HL-60/S4 (cell line): ENCODE data around the gene PTPN14.

Source experiments
- in situ Hi-C: fragments of 300-500 bp; cut with MboI; formaldehyde crosslinking; loops from 2 replicates; pipeline ENCODE4 v1.14.3; 2022; ENCODE audit warnings: low sequenced_read_pairs

The PTPN14 gene

DNA sequence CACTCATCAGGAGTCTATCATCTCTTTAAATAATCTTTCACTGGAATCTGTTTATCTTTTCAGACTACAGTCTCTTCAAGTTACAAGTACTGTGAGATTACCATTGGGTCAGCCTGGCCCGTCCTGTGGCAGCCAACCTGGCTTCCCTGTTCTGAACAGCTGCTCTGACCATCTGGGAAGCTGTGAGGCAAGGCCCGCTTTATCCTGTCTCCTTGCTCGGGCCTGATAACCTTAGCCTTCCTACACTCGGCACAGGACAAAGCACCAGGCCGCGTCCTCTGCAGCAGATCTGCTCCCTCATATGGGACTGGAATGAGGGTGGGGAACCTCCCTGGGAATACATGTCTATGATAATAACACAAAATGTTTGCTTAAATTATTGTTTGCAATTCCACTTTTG lies 113.3 kb downstream of the PTPN14 start:
- in situ Hi-C loops = no loop called here

DNA sequence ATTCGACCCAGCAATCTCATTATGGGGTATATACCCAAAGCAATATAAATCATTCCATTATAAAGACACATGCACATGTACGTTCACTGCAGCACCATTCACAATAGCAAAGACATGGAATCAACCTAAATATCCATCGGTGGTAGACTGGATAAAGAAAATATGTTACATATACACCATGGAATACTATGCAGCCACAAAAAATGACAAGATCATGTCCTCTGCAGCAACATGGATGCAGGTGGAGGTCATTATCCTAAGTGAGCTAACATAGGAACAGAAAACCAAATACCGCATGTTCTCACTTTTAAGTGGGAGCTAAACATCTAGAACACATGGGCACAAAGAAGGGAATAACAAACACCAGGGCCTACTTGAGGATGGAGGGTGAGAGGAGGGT lies 115.5 kb downstream of the PTPN14 start:
- in situ Hi-C loops = no loop called here

DNA sequence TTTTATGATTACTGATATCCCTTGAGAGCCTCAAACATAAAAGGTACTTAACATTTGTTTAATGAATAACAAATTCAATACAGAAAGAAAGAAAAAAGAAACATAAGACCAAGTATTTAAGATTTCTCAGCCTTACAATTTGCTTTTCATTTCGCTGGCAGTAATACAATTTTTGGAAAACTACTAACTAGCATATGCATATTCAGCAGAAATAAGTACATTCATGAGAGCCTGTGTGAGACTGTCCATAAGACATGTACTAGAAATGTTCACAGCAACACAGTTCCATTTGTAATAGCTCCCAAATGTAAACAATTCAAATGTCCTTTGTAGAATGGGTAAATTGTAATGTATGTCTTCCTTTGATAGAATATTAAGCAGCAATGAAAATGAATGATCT lies 119.2 kb downstream of the PTPN14 start:
- in situ Hi-C loops = no loop called here

DNA sequence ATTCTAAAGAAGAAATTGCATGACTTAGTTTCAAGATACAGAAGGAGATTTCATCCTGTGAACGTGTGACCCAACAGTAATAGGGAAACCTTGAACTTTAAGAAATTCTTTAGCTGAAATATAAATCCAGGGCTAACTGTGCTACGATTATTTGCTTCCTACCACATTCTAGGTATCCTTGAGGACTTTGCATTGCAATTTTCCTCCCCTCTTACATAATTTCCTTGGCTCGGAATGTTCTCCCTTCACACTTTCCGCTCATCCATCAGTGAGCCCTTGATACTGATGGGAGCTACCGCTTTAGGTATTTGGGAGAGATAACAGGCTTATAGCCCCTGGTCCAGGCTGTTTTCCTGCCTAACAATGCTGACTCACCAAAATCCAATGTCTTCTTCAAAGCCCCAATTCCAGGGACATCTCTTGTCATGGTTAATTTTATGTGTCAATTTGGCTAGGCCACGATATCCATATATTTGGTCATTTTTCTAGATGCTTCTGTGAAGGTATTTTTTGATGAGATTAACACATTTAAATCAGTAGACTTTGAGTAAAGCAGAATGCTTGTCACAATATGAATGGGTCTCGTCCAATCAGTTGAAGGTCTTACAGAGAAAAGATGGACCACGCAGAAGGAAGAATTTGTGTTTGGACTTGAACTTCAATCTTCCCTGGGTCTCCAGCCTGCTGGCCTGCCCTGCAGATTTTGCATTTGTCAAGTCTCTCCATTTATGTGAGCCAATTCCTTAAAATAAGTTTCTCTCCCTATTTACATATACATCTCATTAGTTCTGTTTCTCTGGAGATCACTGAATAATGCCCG lies 121.2 kb downstream of the PTPN14 start:
- in situ Hi-C loops = no loop called here

DNA sequence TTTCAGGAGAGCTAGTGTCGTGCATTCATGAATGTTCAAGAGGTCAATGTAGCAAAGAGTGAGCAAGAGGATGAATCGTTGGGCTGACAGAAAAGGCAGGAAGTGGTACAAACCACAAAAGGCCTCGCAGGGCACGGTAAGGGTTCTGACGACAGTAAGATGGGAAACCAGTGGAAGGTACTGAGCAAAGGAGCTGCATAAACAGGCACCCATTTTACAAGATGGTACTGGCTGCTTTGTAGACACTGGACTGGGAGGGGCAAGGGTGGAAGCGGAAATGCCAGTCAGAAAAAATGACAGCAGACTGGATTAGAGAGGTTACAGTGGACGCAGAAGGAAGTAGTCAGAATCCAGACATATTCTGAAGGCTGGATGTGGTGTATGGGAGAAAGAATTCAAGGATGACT lies 123.5 kb downstream of the PTPN14 start:
- in situ Hi-C loops = no loop called here

DNA sequence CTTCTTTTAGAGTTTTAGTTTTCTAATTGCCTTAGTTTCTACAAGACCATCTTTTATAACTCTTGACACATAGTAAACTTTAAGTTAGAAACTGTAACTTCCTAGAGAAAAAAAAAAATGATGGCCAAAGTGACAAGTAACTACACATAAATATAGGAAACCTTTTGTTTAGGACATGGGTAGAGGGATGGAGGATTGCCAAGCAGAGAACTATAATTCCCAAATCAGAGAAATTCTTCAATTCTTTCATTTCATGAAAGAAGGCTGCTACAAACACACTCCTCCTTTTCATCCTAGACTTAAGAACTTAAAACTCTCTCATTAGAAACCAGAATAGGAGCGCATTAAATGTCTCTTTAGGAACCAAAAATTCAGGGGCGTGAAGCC lies 125.0 kb downstream of the PTPN14 start:
- in situ Hi-C loops = no loop called here

DNA sequence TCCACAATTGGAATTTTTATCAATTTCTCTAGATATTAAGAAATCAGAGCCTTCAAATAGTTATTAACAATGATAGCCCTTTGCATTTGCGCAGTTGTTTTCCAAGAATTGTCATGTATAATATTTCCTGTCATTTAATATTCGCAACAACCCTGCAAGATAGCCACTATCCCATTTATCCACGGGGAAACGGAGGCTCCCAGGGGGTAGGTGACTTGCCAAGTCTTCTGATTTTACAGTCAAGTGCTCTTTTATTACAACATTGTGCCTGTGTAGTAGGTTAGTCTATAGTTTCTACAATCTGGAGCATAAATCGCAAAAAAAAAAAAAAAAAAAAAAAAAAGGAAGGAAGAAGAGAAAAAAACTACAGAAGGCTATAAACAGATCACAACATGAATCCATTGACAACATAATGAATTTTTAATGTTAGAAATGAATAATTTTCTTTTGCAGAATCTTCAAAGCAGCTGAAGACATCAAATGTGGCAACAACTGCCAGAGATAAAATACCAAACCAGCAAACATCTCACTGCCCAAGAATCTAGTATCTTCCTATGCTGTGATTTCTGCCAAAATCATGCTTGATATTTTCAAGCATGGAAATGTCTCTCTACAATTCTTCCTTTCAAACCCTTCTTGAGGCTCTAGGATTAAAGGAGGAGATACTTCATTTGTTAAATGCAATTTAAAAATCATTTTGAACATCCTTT lies 125.5 kb downstream of the PTPN14 start:
- in situ Hi-C loops = no loop called here

DNA sequence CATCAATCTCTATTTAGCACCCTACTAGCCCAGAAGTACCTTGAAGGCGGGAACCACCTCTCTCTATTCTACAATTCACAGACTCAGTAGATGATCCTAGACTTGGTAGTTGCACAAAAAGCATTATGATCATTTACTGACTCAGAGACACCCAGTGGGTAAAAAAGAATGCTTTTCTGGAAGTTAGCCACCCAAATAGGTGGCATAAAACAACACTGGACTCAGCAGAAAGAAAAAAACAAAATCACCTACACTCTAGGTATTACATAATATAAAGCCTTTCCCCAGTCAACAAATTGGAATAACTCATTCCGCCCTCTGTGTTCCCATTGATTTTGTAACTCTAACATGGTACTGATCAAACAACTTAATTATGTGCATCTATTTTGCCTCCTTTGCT lies 126.3 kb downstream of the PTPN14 start:
- in situ Hi-C loops = no loop called here

DNA sequence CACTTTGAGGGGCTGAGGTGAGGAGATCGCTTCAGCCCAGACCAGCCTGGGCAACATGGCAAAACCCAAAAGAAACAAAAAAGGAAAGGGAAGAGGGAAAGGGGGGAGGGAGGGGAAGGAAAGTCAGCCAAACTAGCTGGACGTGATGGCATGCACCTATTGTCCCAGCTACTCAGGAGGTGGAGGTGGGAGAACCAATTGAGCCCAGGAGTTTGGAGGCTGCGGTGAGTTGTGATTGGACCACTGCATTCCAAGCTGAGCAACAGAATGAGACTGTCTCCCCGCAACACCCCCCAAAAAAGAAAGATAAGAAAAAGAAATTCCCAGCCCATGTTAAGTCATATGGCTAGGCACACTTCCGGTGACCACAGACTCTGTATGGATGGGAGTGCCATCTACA lies 128.4 kb downstream of the PTPN14 start:
- in situ Hi-C loops = no loop called here

DNA sequence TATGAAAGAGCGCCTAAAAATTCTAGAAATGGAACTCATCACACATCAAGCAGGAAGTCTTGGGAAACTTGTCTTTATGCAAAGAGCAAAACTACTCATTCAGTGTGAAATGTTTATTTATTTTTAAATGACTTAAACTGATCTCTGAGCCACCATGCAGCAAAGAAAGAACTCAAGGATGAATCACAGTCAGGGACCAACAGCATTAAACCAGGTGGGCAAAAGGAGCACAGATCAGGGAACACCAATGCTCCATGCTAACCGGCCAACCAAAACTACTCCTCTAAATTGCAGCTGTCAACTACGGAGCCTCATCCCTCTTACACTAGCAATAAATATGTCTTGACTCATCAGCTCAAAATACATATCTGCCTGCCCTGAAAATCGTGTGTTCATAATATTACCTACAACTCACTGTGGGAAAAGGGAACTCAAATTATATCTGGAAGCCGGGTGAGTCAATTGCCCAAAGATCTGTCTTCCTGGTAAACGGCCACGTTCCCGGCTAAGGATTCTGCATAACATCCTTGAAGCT lies 129.2 kb downstream of the PTPN14 start:
- in situ Hi-C loops = no loop called here

DNA sequence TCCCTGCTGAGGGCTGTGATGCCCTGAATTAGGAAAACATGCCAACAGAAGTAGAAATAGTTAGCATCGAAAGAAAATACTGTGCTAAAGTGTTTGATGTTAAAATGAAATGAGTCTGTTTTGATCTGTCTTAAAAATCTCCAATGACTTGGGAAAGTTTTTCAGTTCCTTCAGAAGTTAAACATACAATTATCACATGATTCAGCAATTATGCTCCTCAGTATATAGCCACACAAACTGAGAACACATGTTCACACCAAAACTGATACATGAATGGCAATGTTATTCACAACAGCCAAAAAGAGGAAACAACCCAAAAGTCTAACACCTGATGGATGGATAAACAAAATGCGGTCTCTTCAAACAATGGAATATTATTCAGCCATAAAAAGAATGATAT lies 130.6 kb downstream of the PTPN14 start:
- in situ Hi-C loops = no loop called here

DNA sequence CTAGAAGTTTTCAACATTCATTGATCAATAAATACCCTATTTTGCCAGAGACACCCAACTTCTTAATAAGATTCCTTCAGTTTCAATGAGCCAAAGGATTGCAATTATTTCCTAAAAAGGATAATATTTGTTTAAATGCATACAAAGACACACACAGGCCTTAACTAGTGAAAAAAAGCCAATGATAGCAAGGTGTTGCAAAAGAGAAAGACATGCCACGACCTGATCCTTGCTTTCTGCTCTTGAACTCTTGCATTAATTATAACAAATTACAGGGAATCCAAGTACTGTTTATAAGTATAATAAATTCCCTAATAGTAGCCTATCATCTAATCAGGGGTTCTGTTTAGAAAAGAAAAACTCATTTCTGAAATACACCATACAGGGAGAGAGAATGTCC lies 131.1 kb downstream of the PTPN14 start:
- in situ Hi-C loops = no loop called here

DNA sequence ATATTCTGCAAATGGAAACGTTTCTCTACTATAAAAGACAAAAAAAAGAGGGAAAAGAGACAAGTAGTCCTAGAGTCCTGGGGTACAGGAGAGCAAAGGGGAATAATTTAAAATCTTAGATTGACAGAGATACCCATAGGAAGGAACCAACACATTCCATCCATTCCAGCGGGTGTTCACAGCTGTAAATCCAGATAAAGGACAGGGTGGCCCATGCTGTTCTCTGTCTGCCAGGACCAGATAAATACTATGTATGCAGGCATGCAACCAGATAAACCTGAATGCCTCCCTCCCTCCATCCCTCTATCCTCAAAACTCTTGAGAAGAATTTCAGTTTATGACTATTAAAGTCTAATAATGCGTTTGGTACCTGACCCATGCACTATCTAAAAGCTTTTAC lies 131.8 kb downstream of the PTPN14 start:
- in situ Hi-C loops = no loop called here

DNA sequence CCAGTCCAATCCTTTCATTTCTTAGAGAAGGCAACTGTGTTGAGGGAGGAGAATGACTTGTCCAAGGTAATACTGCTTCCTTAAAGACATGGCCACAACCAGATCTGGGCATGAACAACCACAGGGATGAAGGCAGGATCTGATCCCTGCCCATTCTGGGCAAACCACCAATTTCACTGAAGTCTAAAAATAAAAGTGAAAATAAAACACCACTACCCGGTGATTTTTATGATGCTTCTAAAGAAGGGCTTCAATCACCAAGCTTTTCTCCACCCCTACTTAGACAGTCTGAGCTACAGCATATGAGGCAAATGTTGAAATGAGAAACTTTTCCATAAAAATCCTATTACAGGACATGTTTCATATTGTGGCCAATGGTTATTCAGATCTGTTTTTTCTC lies 133.0 kb downstream of the PTPN14 start:
- in situ Hi-C loops = no loop called here

DNA sequence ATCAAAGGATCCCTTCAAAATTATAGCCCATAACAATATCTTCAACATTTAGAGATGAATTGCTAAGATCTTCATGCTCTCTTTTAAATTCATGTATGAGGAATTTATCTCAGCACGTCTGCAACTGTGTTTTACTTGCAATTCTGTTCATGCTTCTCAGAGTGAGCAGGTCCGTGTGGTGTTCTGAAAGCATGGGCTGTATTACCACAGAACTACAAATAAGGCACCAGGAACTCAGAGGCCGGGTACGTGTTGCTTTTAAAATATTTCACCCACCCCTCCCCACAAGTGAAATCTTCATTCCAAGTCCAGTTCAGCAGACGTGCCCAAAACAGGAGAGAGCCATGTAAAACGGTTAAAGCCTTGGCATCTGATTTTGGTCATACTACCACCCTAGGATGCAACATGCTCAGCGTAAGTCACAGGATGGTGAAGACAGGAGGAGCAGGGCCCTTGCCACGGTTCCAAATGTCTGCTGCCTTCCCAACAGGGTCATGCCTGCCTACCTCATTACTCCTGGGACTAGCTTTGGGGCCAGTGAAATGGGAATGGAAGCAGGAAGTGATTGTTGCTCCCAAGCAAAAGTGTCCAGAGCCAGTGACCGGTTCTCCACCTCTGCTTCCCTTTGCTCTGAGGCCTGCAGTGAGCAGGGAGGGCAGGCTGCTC lies 133.7 kb downstream of the PTPN14 start:
- in situ Hi-C loops = no loop called here

DNA sequence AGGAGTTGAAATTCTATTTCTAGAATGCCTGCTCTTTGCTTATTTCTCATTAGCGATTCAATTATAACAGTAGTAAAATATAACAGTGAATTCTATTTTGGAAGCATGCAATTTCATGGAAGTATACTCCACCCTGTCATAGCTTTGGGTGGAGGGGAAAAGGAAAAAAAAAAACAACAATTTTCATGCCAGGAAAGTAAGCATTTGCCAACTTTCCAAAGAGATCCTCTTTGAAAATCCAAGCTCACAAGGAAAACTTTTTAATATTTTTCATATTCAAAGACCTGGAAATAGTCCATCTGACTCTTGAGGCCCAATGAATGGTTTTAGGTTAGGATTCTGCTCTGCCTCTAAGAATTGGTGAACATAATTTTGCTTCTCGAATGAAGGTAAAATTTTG lies 134.5 kb downstream of the PTPN14 start:
- in situ Hi-C loops = no loop called here

DNA sequence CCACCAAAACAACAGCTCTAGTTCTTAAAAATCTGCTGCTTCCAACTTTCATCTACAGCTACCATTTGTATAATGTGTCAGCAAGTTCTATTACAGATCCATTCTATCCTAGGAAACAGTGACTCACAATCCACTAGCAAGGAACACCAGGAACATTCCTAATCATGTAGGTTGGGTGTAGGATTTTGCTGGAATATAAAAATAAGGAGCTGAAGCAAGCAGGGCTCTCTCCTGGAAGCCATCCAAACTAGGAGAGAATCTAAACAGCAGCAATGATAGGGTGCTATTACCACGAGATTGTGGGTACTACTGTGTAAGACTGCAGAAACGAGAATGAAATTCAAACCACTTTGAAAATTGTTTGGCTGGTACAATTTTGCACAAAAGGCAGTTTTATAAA lies 135.0 kb downstream of the PTPN14 start:
- in situ Hi-C loops = no loop called here

DNA sequence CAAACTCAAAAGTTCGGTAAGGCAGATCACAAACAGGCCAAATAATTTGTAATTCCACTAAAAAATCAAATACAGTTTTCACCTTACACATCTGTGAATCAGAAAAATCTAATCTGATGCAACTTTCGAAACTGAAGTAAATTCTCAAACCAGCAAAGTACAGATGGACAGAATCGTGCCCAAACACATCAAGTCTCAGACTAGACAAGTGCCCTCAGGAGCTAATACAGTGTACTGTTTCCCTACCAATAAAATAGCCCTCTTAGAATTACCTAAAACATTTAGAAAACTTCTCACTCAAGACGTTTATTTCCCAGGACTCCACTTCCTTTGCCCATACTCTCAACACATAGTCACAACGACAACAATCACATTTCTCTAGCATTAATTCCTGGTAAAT lies 136.3 kb downstream of the PTPN14 start:
- in situ Hi-C loops = no loop called here

DNA sequence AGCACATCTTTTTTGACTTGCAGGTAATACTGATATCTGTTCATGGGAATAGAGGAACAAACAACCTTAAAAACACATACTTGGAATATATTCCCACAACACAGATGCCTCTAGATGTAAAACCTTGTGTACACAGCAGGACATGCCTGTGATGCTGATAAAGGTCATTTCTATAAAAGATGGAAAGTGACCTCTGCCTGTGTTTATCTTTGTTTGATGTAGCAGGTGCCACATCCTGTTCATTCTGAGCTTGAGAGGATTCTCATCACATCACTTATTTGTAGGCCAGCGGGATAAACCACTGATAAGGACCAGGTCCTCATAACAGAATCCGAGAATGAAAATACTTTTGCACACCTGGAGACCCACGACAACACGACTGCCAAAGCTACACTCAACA lies 136.7 kb downstream of the PTPN14 start:
- in situ Hi-C loops = no loop called here

DNA sequence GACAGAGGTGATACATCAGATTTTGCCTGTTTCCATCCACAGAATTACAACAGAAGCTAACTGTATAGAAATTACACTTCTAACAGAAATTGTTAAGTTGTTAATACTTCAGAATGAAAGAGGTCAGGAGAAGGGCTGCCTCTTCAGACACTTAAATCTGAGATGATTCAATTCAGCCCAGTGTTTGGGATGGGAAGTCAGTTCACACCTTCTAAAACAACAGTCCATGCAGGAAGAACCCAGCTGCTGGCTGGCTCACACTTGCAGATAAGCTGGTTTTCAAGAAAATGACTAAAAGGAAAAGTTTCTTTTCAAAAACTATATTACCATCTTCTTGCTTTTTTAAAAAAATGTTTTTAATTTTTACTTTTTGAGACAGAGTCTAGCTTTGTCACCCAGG lies 138.1 kb downstream of the PTPN14 start:
- in situ Hi-C loops = no loop called here

DNA sequence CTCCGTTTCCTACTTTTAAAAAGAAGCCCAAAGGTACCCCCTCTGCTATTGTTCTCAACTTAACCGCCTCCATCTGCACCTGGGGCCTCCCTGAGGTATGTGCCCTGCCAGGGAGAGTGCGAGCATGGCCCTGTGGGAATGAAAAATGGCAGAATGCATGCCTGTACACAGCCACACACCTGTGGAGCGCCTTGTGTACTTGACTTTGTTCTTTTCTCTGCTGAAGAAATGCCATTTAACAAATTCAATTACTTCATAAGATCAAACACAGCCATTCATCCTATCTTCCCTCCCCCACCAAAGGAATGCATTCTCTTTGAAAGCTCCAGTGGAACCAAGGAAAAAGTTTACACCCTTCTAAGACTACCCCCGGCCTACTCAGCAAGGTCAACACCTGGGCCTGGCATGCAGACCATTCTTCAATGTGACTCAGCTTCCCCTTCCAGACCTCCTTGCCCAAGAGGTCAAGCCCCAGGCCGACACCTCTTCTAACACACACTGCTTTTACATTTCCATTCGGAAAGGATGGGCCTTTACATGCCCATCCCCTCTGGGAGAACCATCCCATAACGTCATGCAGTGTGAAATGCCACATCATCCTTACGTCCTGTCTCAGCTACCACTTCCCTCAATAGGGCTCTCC lies 146.7 kb downstream of the PTPN14 start:
- in situ Hi-C loops = no loop called here
